GM12873 (cell line): ENCODE results near the gene MAST3.

Experiments
- TF ChIP-seq, protein P1 (sequence below): IDR thresholded peaks from 2 replicates; pipeline ENCODE4 v1.5.1; 2012; ENCODE audit warnings: low read depth, mild to moderate bottlenecking, moderate library complexity, low read length, control low read depth; ENCODE audit not compliant: insufficient read depth; ENCODE audit errors: missing control alignments

Gene MAST3

DNA sequence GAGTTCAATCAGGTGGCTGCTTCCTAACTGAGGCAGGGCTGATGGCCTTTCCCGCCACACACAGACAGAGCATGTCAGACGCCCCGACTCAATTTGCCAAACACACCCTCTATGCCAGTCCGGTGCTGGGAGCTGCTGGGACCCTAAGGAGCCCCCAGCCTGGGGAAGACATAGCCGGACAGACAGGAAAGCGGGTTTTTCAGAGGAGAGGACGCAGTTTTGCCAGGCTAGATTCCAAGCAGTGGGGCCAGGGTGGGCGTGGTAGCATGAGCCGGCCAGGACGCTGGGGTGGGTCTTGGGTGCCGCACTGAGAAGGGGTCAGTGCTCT lies 19.8 kb downstream of the MAST3 start:
- TF ChIP-seq, protein P1, sequence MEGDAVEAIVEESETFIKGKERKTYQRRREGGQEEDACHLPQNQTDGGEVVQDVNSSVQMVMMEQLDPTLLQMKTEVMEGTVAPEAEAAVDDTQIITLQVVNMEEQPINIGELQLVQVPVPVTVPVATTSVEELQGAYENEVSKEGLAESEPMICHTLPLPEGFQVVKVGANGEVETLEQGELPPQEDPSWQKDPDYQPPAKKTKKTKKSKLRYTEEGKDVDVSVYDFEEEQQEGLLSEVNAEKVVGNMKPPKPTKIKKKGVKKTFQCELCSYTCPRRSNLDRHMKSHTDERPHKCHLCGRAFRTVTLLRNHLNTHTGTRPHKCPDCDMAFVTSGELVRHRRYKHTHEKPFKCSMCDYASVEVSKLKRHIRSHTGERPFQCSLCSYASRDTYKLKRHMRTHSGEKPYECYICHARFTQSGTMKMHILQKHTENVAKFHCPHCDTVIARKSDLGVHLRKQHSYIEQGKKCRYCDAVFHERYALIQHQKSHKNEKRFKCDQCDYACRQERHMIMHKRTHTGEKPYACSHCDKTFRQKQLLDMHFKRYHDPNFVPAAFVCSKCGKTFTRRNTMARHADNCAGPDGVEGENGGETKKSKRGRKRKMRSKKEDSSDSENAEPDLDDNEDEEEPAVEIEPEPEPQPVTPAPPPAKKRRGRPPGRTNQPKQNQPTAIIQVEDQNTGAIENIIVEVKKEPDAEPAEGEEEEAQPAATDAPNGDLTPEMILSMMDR, result no peak

DNA sequence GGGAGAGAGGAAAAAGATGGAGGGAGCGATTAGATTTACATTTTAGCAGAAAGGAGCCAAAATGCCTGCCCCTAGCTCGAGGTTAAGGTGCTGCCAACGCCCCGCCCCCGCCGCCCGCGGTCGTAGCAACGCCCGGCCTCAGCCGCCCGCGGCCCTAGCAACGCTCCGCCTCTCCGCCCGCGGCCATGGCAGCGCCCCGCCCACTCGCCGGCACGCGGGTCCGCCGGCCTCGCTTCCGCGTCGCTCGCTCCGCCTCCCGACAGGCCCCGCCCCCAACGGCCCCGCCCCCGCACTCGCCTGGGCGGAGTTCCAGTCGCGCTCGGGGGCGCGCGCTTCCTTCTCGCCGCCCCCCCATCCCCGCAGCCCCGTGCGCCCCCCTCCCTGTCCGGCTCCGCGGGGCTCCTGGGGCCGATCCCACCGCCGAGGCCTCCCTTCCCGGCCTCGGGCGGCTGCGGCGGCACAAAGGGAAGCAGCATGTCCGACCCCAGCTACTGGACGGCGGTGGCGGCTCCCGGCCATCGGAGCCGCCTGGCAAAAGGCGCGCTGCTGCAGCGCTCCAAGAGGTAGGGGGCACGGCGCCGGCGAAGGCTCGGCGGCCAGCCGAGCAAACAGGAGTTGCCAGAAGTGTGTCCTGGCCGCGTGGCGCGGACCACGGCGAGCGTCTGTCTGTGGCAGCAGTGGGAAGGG lies 20.3 kb downstream of the MAST3 start:
- TF ChIP-seq, protein P1, result no peak

DNA sequence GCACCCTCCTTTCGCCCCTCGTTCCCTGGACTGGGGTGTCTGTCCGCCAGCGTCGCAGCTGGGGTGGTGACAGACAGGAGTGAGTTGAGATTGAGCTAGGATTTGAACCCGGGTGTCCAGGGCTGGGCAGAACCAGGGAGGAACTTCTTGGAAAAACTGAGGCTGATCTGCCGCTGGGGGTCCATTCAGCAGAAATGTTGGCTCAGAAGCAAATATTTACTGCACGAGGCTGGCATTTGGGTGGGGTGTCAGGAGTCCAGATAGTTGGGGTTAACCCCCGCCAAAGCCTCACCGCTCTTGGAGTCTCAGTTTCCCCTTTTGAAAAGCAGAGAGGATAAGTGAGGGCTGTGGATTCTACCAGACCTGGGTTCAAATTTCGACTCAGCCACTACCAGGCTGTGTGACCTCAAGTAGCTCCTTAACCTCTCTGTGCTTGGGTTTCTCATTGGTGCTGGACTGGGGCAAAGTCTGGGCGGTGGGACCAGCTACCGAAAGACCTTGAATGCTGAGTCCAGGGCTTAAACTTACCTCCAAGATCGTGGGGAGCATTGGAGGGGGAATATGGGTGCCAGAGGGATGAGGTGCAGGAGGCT lies 20.9 kb downstream of the MAST3 start:
- TF ChIP-seq, protein P1, result no peak

DNA sequence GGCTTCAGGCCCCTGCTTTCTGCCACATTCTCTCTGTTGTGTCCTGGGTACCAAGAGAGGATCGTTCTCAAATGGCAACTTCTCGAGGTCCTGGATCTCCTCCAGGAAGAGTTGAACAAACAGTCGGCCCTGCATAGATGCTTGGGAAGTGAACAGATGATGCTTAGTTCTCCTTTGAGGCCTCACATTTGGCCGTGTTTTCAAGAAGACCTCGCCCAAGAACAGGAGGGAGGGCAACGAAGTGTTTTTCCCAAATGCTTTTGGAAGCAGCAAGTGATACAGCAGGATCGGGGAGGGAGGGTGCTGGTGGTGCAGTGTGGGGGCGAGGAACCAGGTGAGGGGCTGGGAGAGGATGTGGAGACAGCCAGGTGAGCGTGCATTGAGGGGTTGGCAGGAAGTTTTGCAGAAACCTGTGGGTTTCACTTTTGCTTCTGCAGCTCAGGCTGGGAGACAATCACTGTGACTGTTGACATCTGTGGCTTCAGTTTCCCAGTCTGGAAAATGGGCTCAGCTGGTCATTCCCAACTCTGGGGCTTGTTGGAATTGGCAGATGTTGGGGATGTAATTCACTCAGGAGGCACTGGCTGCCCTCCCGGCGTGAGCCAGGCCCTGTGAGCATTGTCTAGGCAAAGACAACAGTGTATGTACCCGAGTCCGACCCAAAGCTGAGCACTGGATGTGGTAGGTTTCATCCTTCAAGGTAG lies 21.6 kb downstream of the MAST3 start:
- TF ChIP-seq, protein P1, result no peak

DNA sequence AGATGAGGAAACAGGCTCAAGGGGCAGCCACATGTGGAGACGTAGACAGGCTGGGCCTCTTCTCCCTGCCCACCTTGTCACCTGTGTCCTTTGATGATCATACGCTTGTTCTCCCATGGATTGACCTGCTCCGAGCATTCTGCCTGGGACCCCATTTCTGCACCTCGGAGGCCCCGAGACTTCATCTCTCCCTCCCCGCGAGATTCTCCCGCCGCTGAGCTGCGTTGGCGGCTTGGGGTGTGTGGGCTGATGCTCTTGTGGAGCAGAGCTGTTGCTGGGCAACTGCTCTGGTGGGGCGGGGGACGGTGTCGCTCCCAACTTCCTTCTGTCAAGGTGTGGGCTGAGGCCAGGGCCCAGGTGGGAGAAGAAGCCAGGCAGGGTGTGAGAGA lies 22.1 kb downstream of the MAST3 start:
- TF ChIP-seq, protein P1, result no peak

DNA sequence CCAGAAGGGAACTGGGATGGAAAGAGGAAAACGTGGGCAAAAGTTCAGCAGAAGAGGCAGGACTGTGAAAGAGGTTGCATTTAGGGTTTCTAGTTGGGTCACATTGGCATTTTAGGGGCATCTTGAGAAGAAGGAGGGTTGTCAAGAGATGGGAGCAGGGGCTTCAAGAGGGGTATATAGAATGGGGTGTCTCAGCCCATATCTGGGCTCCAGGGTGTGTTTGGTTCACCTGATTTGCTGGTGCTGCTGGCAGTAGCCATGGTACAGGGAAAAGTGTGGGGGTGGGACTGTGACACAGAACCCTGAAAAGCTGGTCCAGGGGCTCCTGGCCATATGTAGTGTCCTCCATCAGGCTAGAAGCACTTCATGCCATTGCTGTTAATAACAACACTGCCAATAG lies 22.5 kb downstream of the MAST3 start:
- TF ChIP-seq, protein P1, result no peak

DNA sequence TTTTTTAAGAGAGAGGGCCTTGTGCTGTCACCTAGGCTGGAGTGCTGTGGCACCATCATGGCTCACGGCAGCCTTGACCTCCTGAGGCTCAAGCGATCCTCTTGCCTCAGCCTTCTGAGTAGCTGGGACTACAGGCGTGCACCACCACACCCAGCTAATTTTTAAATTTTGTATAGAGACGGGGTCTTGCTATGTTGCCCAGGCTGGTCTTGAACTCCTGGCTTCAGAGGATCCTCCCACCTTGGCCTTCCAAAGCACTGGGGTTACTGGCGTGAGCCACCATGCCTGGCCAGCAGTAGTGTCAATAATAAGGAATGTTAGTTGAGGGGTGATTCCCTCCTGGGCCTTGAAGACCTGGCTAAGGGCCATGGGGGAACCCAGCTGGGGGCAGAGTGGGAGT lies 23.6 kb downstream of the MAST3 start:
- TF ChIP-seq, protein P1, result no peak
